K562 (cell line): ENCODE data around the gene IL17D. TPM values are rescaled to one million over a fixed set of nuclear protein-coding genes. Genes with fewer than 3 reads are reported as not detected.

ENCODE experiments used
- ATAC-seq: fragments of 200-7000 bp; cut with Tn5 transposase; 3 replicates; pipeline ENCODE4 v1.9.1; 2020; ENCODE audit warnings: moderate library complexity
- BruUV-seq: library from RNA; stranded (reverse); fragments of 400-500 nt; replicated peaks from 2 replicates; lab custom pipeline; 2021; lab: Mats Ljungman, UMichigan
- CTCF ChIA-PET: fragments of 300-600 bp; formaldehyde crosslinking; extraction: SDS; loops from one replicate; lab custom pipeline; 2021; ENCODE audit warnings: low intra/inter-chr PET ratio; lab: Yijun Ruan, JAX
- POLR2A ChIA-PET: fragments of 300-600, 350-650 bp; sonication (Branson Sonifier 250); formaldehyde crosslinking; extraction: SDS; loops from one replicate; lab custom pipeline; 2021; ENCODE audit warnings: antibody characterized with exemption, inconsistent platforms; lab: Yijun Ruan, JAX
- DNase-seq, 4 experiments: peaks; one replicate each; pipeline versions ENCODE4 v3.0.0 to v3.0.0-alpha.2; 2011 to 2018; ENCODE audit warnings: low spot score in 3 of 4, mixed read lengths in 3 of 4; ENCODE audit errors: extremely low read depth in 1 of 4
- FAIRE-seq: peaks from 2 replicates; lab custom pipeline; 2011; peaks lifted over from hg19 to GRCh38; lab: Jason Lieb, UNC
- H2AFZ ChIP-seq: 2 replicates; pipeline ENCODE4 v1.6.0; 2011; ENCODE audit warnings: low read depth, low read length, control low read depth, inconsistent platforms
- H3K27ac ChIP-seq: fragments of 200-600 bp; 3 replicates; pipeline ENCODE4 v1.8.0; 2011; ENCODE audit warnings: low read depth, mild to moderate bottlenecking, control low read depth, inconsistent platforms, low read length, moderate library complexity, mixed read lengths; ENCODE audit errors: extremely low read depth
- H3K27me3 ChIP-seq, 2 experiments: fragments of 300-600 bp in 1 of 2; 2 replicates in 1 of 2; 3 replicates in 1 of 2; pipeline versions ENCODE4 v1.6.0 to v1.8.0; 2011; ENCODE audit warnings: inconsistent platforms in 2 of 2, low read length in 2 of 2, mild to moderate bottlenecking in 1 of 2, mixed read lengths in 1 of 2, moderate library complexity in 1 of 2; ENCODE audit not compliant: control insufficient read depth in 2 of 2, insufficient read depth in 2 of 2
- H3K36me3 ChIP-seq: fragments of 300-600 bp; 3 replicates; pipeline ENCODE4 v1.8.0; 2011; ENCODE audit warnings: mild to moderate bottlenecking, low read length, inconsistent platforms; ENCODE audit not compliant: control insufficient read depth, insufficient read depth
- H3K4me1 ChIP-seq, 2 experiments: fragments of 200-600 bp in 1 of 2; replicated peaks in 1 of 2; 2 replicates in 1 of 2; 3 replicates in 1 of 2; pipeline versions ENCODE4 v1.5.1 to v1.8.0; 2011; ENCODE audit warnings: inconsistent platforms in 2 of 2, low read length in 2 of 2, mild to moderate bottlenecking in 1 of 2, mixed read lengths in 1 of 2, moderate library complexity in 1 of 2; ENCODE audit not compliant: control insufficient read depth in 2 of 2, insufficient read depth in 2 of 2
- H3K4me2 ChIP-seq: 2 replicates; pipeline ENCODE4 v1.6.1; 2011; ENCODE audit warnings: low read length, control low read depth, inconsistent platforms, mixed read lengths; ENCODE audit not compliant: insufficient read depth
- H3K4me3 ChIP-seq: fragments of 200-600 bp; sonication (generic), shearing (Covaris generic); 2 replicates; pipeline ENCODE4 v1.5.1; 2016; ENCODE audit warnings: control low read depth, inconsistent platforms
- H3K79me2 ChIP-seq: fragments of 200-600 bp; 3 replicates; pipeline ENCODE4 v1.8.0; 2011; ENCODE audit warnings: low read length, inconsistent platforms; ENCODE audit not compliant: control insufficient read depth, insufficient read depth
- H3K9ac ChIP-seq, 2 experiments: 2 replicates each; pipeline versions ENCODE4 v1.6.0 to v1.6.1; 2011; ENCODE audit warnings: low read depth in 2 of 2, low read length in 2 of 2, control low read depth in 1 of 2, inconsistent platforms in 1 of 2, mild to moderate bottlenecking in 1 of 2, mixed read lengths in 1 of 2; ENCODE audit not compliant: insufficient read depth in 1 of 2
- H3K9me1 ChIP-seq: one replicate; pipeline ENCODE4 v1.6.0; 2011; ENCODE audit warnings: inconsistent platforms, mild to moderate bottlenecking, low read length, moderate library complexity; ENCODE audit not compliant: control insufficient read depth, insufficient read depth
- H3K9me3 ChIP-seq: replicated peaks from 2 replicates; pipeline ENCODE4 v1.5.1; 2011; ENCODE audit warnings: low read depth, low read length, inconsistent platforms; ENCODE audit not compliant: control insufficient read depth, insufficient read depth
- H4K20me1 ChIP-seq: replicated peaks from 2 replicates; pipeline ENCODE4 v1.6.1; 2011; ENCODE audit warnings: low read length, inconsistent platforms, mixed read lengths; ENCODE audit not compliant: control insufficient read depth, insufficient read depth
- BRCA1 ChIP-seq, 2 experiments: fragments of 450-650 bp in 1 of 2; sonication (generic) in 1 of 2; formaldehyde crosslinking in 1 of 2; IDR thresholded peaks; 2 replicates each; pipeline versions ENCODE4 v1.5.0 to v1.6.1; 2017 to 2020; ENCODE audit warnings: mild to moderate bottlenecking in 1 of 2, missing genetic modification reagents in 1 of 2
- MTA1 ChIP-seq: fragments of 450-650 bp; IDR thresholded peaks from 2 replicates; pipeline ENCODE4 v1.6.1; 2017; ENCODE audit warnings: borderline replicate concordance
- POLR2A ChIP-seq: fragments of 450-650 bp; conservative IDR thresholded peaks from 2 replicates; pipeline ENCODE4 v1.6.1; 2016
- RFX7 ChIP-seq: fragments of 250-450 bp; sonication (Bioruptor Pico); IDR thresholded peaks from 2 replicates; pipeline ENCODE4 v1.5.1; 2021; ENCODE audit warnings: mild to moderate bottlenecking
- SLC30A9 ChIP-seq: fragments of 250-450 bp; sonication (Bioruptor Pico); IDR thresholded peaks from 2 replicates; pipeline ENCODE4 v1.8.0; 2022; ENCODE audit warnings: mild to moderate bottlenecking, moderate library complexity
- YBX1 ChIP-seq: fragments of 450-650 bp; IDR thresholded peaks from 2 replicates; pipeline ENCODE4 v1.7.1; 2016; ENCODE audit warnings: mild to moderate bottlenecking
- ZBTB7A ChIP-seq: IDR thresholded peaks from 2 replicates; pipeline ENCODE4 v1.6.1; 2011; ENCODE audit warnings: low read depth, mild to moderate bottlenecking, low read length, moderate library complexity, borderline replicate concordance; ENCODE audit not compliant: control insufficient read depth
- ZNF12 ChIP-seq: sonication (generic); formaldehyde crosslinking; IDR thresholded peaks from 2 replicates; pipeline ENCODE4 v1.4.0; 2020; ENCODE audit warnings: mild to moderate bottlenecking, missing genetic modification reagents
- ZNF212 ChIP-seq: fragments of 450-650 bp; formaldehyde crosslinking; IDR thresholded peaks from 2 replicates; pipeline ENCODE4 v1.4.0; 2020; ENCODE audit warnings: mild to moderate bottlenecking
- ZNF57 ChIP-seq: fragments of 450-650 bp; formaldehyde crosslinking; IDR thresholded peaks from 2 replicates; pipeline ENCODE4 v1.4.0; 2020; ENCODE audit warnings: mild to moderate bottlenecking, moderate library complexity
- ZNF586 ChIP-seq: fragments of 450-650 bp; formaldehyde crosslinking; conservative IDR thresholded peaks from 2 replicates; pipeline ENCODE4 v1.4.0; 2020; ENCODE audit warnings: mild to moderate bottlenecking, moderate library complexity
- WGBS: fragments of 100-300 bp; shearing (Covaris generic); methylation state at CpG from one replicate; pipeline ENCODE4 v1.1.6; 2016; ENCODE audit warnings: low coverage, mixed read lengths; ENCODE audit not compliant: insufficient coverage; ENCODE audit errors: missing lambda C conversion rate; 5-methylcytosine and 5-hydroxymethylcytosine counted together
- in situ Hi-C: fragments of 300-500 bp; cut with MboI; formaldehyde crosslinking; loops from 4 replicates; pipeline ENCODE4 v1.15.0; 2018; ENCODE audit warnings: inconsistent platforms, mixed read lengths
- intact Hi-C: fragments of 100-400 bp; cut with micrococcal nuclease; formaldehyde crosslinking; loops from 2 replicates; pipeline ENCODE4 v1.14.2; 2022
- polyA plus RNA-seq, 8 experiments: library from polyadenylated mRNA; depleted of rRNA in 4 of 8; stranded (reverse) in 5 of 8; unstranded in 3 of 8; fragments of >200 nt; fragmentation: Nextera tagmentation in 2 of 8; fragmentation: Illumina TruSeq in 1 of 8; extraction: Ambion mirVana in 2 of 8; extraction: Trizol in 1 of 8; gene quantifications; 2 replicates each; pipeline versions ENCODE4 v1.2.1 to v1.2.3, GENCODE V29; 2011 to 2014; ENCODE audit warnings: inconsistent platforms in 1 of 8, missing spikeins in 1 of 8
- total RNA-seq, 7 experiments: library from RNA; depleted of rRNA in 6 of 7; stranded (reverse); fragments of >200 nt in 6 of 7; fragmentation: Illumina TruSeq in 2 of 7; extraction: Trizol in 2 of 7; gene quantifications; 2 replicates each; pipeline versions ENCODE4 v1.2.1 to v1.2.3, GENCODE V29; 2011 to 2021; ENCODE audit warnings: low replicate concordance in 1 of 7
- TF ChIP-seq, protein P1 (sequence below), 2 experiments: fragments of 450-650 bp; IDR thresholded peaks; 2 replicates each; pipeline ENCODE4 v1.6.1; 2016; ENCODE audit warnings: mild to moderate bottlenecking in 2 of 2, borderline replicate concordance in 1 of 2, low read depth in 1 of 2, moderate library complexity in 1 of 2

IL17D gene
- total and polyA plus RNA-seq, 9 of the 15 experiments (the other 6 are each of a cell fraction or from before 2014, with no cell fraction given): 0.04 to 0.55 (median 0.13) TPM; not detected in 4

DNA sequence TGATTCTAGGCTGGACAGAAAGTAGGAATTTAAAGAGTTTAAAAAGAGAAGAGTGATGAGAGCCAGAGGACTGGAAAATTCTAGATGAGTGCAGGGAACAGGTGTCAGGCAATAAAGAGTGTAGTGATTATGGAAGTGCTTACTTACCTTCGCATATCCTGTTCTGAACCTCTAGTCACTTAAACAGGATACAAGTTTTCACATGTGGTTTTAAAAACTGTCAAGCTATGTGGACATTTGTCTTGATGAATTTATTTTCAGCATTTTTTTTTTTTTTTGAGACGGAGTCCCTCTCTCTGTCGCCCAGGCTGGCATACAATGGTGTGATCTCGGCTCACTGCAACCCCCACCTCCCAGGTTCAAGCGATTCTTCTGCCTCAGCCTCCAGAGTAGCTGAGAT lies 34.3 kb upstream of the IL17D start:
- Histone ChIP-seq H4K20me1 (no peaks in the 10 kb centered on the region), H3K4me2 (no peak overlapping the region), H3K36me3 (no peaks in the 10 kb centered on the region), H3K27ac (no peak overlapping the region), H3K4me3 (no peak overlapping the region), H3K4me1 (no peaks in the 10 kb centered on the region; a peak in 2 of 5 replicates), H3K9ac (no peak overlapping the region), H3K79me2 (no peaks in the 10 kb centered on the region), H3K9me3 (no peaks in the 10 kb centered on the region), H3K9me1 (no peaks in the 10 kb centered on the region), H3K27me3 (no peaks in the 10 kb centered on the region), H2AFZ (no peak overlapping the region)
- BruUV-seq: no TSS peak
- ATAC-seq (no peak), FAIRE-seq (no peak), DNase-seq (no peak)
- TF ChIP-seq ZBTB7A: no peak
- no peak for TF ChIP-seq MTA1
- TF ChIP-seq ZNF212 (CRISPR knock-in tag): no peak
- TF ChIP-seq ZNF57 (CRISPR knock-in tag): no peak
- TF ChIP-seq BRCA1 (IDR thresholded peaks at IDR 0.05): no peak
- no peak for TF ChIP-seq BRCA1 (CRISPR knock-in tag; IDR thresholded peaks at IDR 0.05)
- TF ChIP-seq, protein P1, sequence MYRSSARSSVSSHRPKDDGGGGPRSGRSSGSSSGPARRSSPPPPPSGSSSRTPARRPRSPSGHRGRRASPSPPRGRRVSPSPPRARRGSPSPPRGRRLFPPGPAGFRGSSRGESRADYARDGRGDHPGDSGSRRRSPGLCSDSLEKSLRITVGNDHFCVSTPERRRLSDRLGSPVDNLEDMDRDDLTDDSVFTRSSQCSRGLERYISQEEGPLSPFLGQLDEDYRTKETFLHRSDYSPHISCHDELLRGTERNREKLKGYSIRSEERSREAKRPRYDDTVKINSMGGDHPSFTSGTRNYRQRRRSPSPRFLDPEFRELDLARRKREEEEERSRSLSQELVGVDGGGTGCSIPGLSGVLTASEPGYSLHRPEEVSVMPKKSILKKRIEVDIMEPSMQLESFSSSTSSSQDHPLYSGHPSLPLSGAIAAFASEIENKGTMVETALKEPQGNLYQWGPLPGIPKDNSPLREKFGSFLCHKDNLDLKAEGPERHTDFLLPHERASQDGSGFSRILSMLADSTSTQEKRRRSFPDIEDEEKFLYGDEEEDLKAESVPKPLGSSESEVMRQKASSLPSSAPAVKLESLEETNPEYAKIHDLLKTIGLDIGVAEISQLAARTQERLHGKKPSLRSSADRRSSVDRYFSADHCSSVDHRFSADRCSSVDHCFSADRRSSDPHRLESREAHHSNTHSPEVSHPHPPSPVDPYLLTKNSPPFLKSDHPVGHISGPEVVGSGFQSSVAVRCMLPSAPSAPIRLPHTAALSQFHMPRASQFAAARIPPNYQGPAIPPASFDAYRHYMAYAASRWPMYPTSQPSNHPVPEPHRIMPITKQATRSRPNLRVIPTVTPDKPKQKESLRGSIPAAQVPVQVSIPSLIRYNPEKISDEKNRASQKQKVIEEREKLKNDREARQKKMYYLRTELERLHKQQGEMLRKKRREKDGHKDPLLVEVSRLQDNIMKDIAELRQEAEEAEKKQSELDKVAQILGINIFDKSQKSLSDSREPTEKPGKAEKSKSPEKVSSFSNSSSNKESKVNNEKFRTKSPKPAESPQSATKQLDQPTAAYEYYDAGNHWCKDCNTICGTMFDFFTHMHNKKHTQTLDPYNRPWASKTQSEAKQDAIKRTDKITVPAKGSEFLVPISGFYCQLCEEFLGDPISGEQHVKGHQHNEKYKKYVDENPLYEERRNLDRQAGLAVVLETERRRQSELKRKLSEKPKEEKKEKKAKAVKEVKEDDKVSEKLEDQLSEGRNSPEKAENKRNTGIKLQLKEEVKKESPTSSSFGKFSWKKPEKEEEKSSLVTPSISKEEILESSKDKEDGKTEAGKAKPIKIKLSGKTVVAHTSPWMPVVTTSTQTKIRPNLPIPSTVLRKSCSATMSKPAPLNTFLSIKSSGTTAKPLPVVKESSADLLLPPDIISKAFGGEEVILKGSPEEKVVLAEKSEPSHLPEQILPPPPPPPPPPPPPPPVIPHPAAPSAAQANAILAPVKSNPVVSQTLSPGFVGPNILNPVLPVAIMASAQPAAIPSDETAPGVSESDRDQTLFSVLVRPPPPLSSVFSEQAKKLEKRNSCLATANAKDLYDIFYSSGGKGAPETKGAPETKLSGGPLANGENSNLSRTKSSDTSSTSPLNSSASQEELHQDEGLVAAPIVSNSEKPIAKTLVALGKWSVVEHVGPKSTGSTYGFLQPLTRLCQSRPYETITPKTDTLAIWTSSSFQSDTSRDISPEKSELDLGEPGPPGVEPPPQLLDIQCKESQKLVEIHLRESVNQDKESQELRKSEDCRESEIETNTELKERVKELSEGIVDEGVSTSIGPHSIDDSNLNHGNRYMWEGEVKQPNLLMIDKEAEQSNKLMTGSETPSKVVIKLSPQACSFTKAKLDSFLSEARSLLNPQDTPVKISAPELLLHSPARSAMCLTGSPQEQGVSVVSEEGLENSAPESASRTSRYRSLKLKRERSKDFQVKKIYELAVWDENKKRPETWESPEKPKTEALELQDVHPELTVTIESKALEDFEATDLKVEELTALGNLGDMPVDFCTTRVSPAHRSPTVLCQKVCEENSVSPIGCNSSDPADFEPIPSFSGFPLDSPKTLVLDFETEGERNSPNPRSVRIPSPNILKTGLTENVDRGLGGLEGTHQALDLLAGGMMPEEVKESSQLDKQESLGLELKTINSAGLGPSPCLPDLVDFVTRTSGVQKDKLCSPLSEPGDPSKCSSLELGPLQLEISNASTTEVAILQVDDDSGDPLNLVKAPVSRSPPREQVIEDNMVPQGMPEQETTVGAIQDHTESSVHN (IDR thresholded peaks at IDR 0.05; ENCODE audit: borderline replicate concordance in 1 of 2, low read depth in 1 of 2): no peak
- no peak for TF ChIP-seq ZNF12
- no peak for TF ChIP-seq SLC30A9 (CRISPR knock-in tag)
- no peak for TF ChIP-seq ZNF586 (CRISPR knock-in tag)
- TF ChIP-seq RFX7 (CRISPR knock-in tag): no peak
- TF ChIP-seq POLR2A: no peak
- no peak for TF ChIP-seq YBX1
- intact Hi-C loops (no loop called here), in situ Hi-C loops (no loop called here)
- POLR2A ChIA-PET: no interaction called here
- 92% methylated on average over 5 of the region's 5 CpGs for WGBS
- CTCF ChIA-PET: no interaction called here
